GM23338 (cell line): ENCODE measurements around the gene MTOR. TPM values are rescaled to one million over a fixed set of nuclear protein-coding genes. Genes with fewer than 3 reads are reported as not detected.

Experiments used
- ATAC-seq: fragments of 200-7000 bp; cut with Tn5 transposase; 3 replicates; pipeline ENCODE4 v1.9.1; 2020
- DNase-seq: peaks from one replicate; pipeline ENCODE4 v3.0.0-alpha.2; 2015; ENCODE audit warnings: low spot score
- H2AFZ ChIP-seq: fragments of 200-600 bp; sonication (generic); 2 replicates; pipeline ENCODE4 v1.8.0; 2016; ENCODE audit warnings: antibody characterized with exemption, mild to moderate bottlenecking, moderate library complexity
- H3F3A ChIP-seq: fragments of 200-600 bp; sonication (generic); replicated peaks from 2 replicates; pipeline ENCODE4 v1.8.0; 2017; ENCODE audit warnings: antibody characterized with exemption, mixed run types, low read depth
- H3K27ac ChIP-seq: fragments of 200-600 bp; sonication (generic); 2 replicates; pipeline ENCODE4 v1.6.1; 2016; ENCODE audit warnings: low read depth
- H3K27me3 ChIP-seq: fragments of 200-600 bp; sonication (generic); 2 replicates; pipeline ENCODE4 v1.8.0; 2016; ENCODE audit warnings: mild to moderate bottlenecking, mixed run types, moderate library complexity; ENCODE audit not compliant: insufficient read depth
- H3K36me3 ChIP-seq: fragments of 200-600 bp; sonication (generic); 2 replicates; pipeline ENCODE4 v1.8.0; 2016; ENCODE audit warnings: mild to moderate bottlenecking; ENCODE audit not compliant: insufficient read depth
- H3K4me1 ChIP-seq: fragments of 200-600 bp; sonication (generic); 2 replicates; pipeline ENCODE4 v1.8.0; 2016; ENCODE audit warnings: mild to moderate bottlenecking, moderate library complexity; ENCODE audit not compliant: insufficient read depth
- H3K4me2 ChIP-seq: fragments of 200-600 bp; sonication (generic); 2 replicates; pipeline ENCODE4 v1.7.1; 2017; ENCODE audit warnings: mixed run types
- H3K4me3 ChIP-seq: fragments of 200-600 bp; sonication (generic); 2 replicates; pipeline ENCODE4 v1.6.1; 2016; ENCODE audit warnings: mixed run types
- H3K79me2 ChIP-seq: fragments of 200-600 bp; sonication (generic); replicated peaks from 2 replicates; pipeline ENCODE4 v1.8.0; 2017; ENCODE audit warnings: mild to moderate bottlenecking; ENCODE audit not compliant: insufficient read depth
- H3K9me2 ChIP-seq: fragments of 200-600 bp; sonication (generic); 2 replicates; pipeline ENCODE4 v1.8.0; 2017; ENCODE audit not compliant: insufficient read depth
- H4K20me1 ChIP-seq: fragments of 200-600 bp; sonication (generic); replicated peaks from 2 replicates; pipeline ENCODE4 v1.8.0; 2017; ENCODE audit warnings: mild to moderate bottlenecking; ENCODE audit not compliant: insufficient read depth
- H3K27ac Mint-ChIP-seq: 2 replicates; pipeline ENCODE4 v1.8.0; 2020; ENCODE audit warnings: inconsistent platforms, mild to moderate bottlenecking, moderate library complexity, mixed read lengths
- H3K27me3 Mint-ChIP-seq: 3 replicates; pipeline ENCODE4 v1.8.0; 2022; ENCODE audit warnings: low read depth, mild to moderate bottlenecking, moderate library complexity, mixed read lengths, inconsistent platforms; ENCODE audit not compliant: insufficient read depth, poor library complexity
- H3K36me3 Mint-ChIP-seq: 3 replicates; pipeline ENCODE4 v1.8.0; 2021; ENCODE audit warnings: low read depth, mild to moderate bottlenecking, inconsistent platforms, moderate library complexity, mixed read lengths
- H3K4me1 Mint-ChIP-seq: 3 replicates; pipeline ENCODE4 v1.8.0; 2020; ENCODE audit warnings: mild to moderate bottlenecking, inconsistent platforms, mixed read lengths
- H3K4me3 Mint-ChIP-seq: 3 replicates; pipeline ENCODE4 v1.8.0; 2021; ENCODE audit warnings: moderate library complexity, mild to moderate bottlenecking, inconsistent platforms, mixed read lengths
- H3K9me3 Mint-ChIP-seq: 3 replicates; pipeline ENCODE4 v1.8.0; 2020; ENCODE audit warnings: moderate library complexity, mild to moderate bottlenecking, inconsistent platforms, mixed read lengths
- EZH2 ChIP-seq: fragments of 200-600 bp; sonication (generic); IDR thresholded peaks from one replicate; pipeline ENCODE4 v1.8.0; 2017; ENCODE audit warnings: antibody characterized with exemption, mild to moderate bottlenecking, low read depth; ENCODE audit not compliant: unreplicated experiment
- EZH2phosphoT487 ChIP-seq: fragments of 200-600 bp; sonication (generic); IDR thresholded peaks from one replicate; pipeline ENCODE4 v1.8.1; 2018; ENCODE audit warnings: antibody characterized with exemption; ENCODE audit not compliant: unreplicated experiment
- POLR2AphosphoS5 ChIP-seq: IDR thresholded peaks from 2 replicates; pipeline ENCODE4 v1.6.1; 2016; ENCODE audit warnings: antibody characterized with exemption, low read depth
- STAT1 ChIP-seq: IDR thresholded peaks from one replicate; pipeline ENCODE4 v1.6.1; 2016; ENCODE audit warnings: antibody characterized with exemption; ENCODE audit not compliant: unreplicated experiment
- ZNF462 ChIP-seq: fragments of 250-450 bp; sonication (Bioruptor Pico); IDR thresholded peaks from 2 replicates; pipeline ENCODE4 v1.5.0; 2020; ENCODE audit warnings: mild to moderate bottlenecking, moderate library complexity
- polyA plus RNA-seq: library from polyadenylated mRNA; unstranded; fragments of >200 nt; fragmentation: Nextera tagmentation; extraction: Ambion mirVana; gene quantifications from 2 replicates; pipeline ENCODE4 v1.2.1, GENCODE V29; 2016
- total RNA-seq: library from RNA; depleted of rRNA; stranded (reverse); fragments of >200 nt; shearing (Covaris generic); gene quantifications from 2 replicates; pipeline ENCODE4 v1.2.3, GENCODE V29; 2014

The MTOR gene
- total and polyA plus RNA-seq, 2 experiments from 2014 or later: 22.8 to 98.0 TPM

- ATAC-seq: peak; percentile 81
- H3K4me1 Mint-ChIP-seq: peaks cover 12% of the 10 kb centered on the region
- H3K4me1 ChIP-seq: no peaks in the 10 kb centered on the region
These were observed 84.0 kb downstream of the MTOR start for GRCh38 chr1:11178021-11179015.

More at GRCh38 chr1:11178021-11179015, 84.0 kb downstream of the MTOR start:
- Histone ChIP-seq H3K27ac (no peak overlapping the region; the same call in 1 of the 2 replicates), H3K9me2 (no peaks in the 10 kb centered on the region), H4K20me1 (peaks cover 22% of the 10 kb centered on the region; the same call in 1 of the 2 replicates), H3K4me3 (no peak overlapping the region), H3F3A (no peaks in the 10 kb centered on the region), H3K79me2 (no peaks in the 10 kb centered on the region), H3K36me3 (peaks cover 8% of the 10 kb centered on the region; the same call in 1 of the 2 replicates), H3K4me2 (no peak overlapping the region), H2AFZ (no peak overlapping the region), H3K27me3 (no peaks in the 10 kb centered on the region)
- TF ChIP-seq POLR2AphosphoS5 (no peak), STAT1 (no peak), ZNF462 (CRISPR knock-in tag) (no peak), EZH2 (no peak), EZH2phosphoT487 (no peak)
- peak; percentile 29 for DNase-seq
- Mint-ChIP-seq H3K36me3 (peaks cover 9% of the 10 kb centered on the region; the same call in 1 of the 3 replicates), H3K27ac (no peak overlapping the region), H3K4me3 (no peak overlapping the region), H3K9me3 (no peaks in the 10 kb centered on the region), H3K27me3 (peaks cover 4% of the 10 kb centered on the region)
